DMS153 (cell line): Measurements from ENCODE around the gene CHST7.

Source experiments
- DNase-seq: peaks from one replicate; lab custom pipeline; 2025; lab: John Stamatoyannopoulos, UW

CHST7 gene

GRCh38 chrX:46573892-46574773 is 568 bp downstream of the CHST7 start:
- peak; percentile 43 for DNase-seq

GRCh38 chrX:46574774-46575381 is 1.3 kb downstream of the CHST7 start:
- peak; percentile 7 for DNase-seq

- DNase-seq = no peak
These were observed 2.0 kb downstream of the CHST7 start for GRCh38 chrX:46575586-46575985.

- no peak for DNase-seq
These were observed 2.4 kb downstream of the CHST7 start for GRCh38 chrX:46575991-46576392.

GRCh38 chrX:46576458-46576857 is 2.9 kb downstream of the CHST7 start:
- DNase-seq = no peak

GRCh38 chrX:46577221-46578005 is 3.8 kb downstream of the CHST7 start:
- no peak for DNase-seq

GRCh38 chrX:46579250-46579649 is 5.7 kb downstream of the CHST7 start:
- DNase-seq = no peak

- DNase-seq = no peak
These were observed 7.0 kb downstream of the CHST7 start for GRCh38 chrX:46580613-46581012.

GRCh38 chrX:46582325-46582724 is 8.8 kb downstream of the CHST7 start:
- DNase-seq = no peak

GRCh38 chrX:46582966-46583365 is 9.4 kb downstream of the CHST7 start:
- no peak for DNase-seq

GRCh38 chrX:46584736-46585135 is 11.2 kb downstream of the CHST7 start:
- no peak for DNase-seq

GRCh38 chrX:46587158-46587557 is 13.6 kb downstream of the CHST7 start:
- no peak for DNase-seq

- no peak for DNase-seq
These were observed 14.2 kb downstream of the CHST7 start for GRCh38 chrX:46587753-46588171.

- DNase-seq = no peak
These were observed 14.7 kb downstream of the CHST7 start for GRCh38 chrX:46588263-46588662.

- DNase-seq = no peak
These were observed 16.6 kb downstream of the CHST7 start for GRCh38 chrX:46589977-46590723.

- no peak for DNase-seq
These were observed 21.5 kb downstream of the CHST7 start for GRCh38 chrX:46595084-46595483.

GRCh38 chrX:46597208-46597607 is 23.6 kb downstream of the CHST7 start:
- DNase-seq = no peak

GRCh38 chrX:46597771-46598170 is 24.2 kb downstream of the CHST7 start:
- DNase-seq = no peak

GRCh38 chrX:46599051-46599560 is 25.5 kb downstream of the CHST7 start:
- DNase-seq = no peak

GRCh38 chrX:46601283-46601682 is 27.7 kb downstream of the CHST7 start:
- DNase-seq = no peak

- no peak for DNase-seq
These were observed 29.0 kb downstream of the CHST7 start for GRCh38 chrX:46602468-46603102.
